GM12878 (cell line): ENCODE results near the gene SLIT1. TPM values are rescaled to one million over a fixed set of nuclear protein-coding genes. Genes with fewer than 3 reads are reported as not detected.

Experiments
- ATAC-seq: fragments of 200-7000 bp; cut with Tn5 transposase; 3 replicates; pipeline ENCODE4 v1.9.1; 2020; ENCODE audit warnings: mild to moderate bottlenecking, moderate library complexity
- BruUV-seq: library from RNA; stranded (reverse); fragments of 400-500 nt; replicated peaks from 2 replicates; lab custom pipeline; 2021; lab: Mats Ljungman, UMichigan
- CTCF ChIA-PET: fragments of 300-600 bp; sonication (Branson Sonifier 250); formaldehyde crosslinking; extraction: SDS; loops from one replicate; lab custom pipeline; 2021; ENCODE audit warnings: inconsistent platforms; lab: Yijun Ruan, JAX
- POLR2A ChIA-PET: fragments of 350-600 bp; formaldehyde crosslinking; extraction: SDS; loops from one replicate; lab custom pipeline; 2021; ENCODE audit warnings: inconsistent platforms; lab: Charles Lee
- RAD21 ChIA-PET: fragments of 300-600 bp; sonication (Branson Sonifier 250); formaldehyde crosslinking; loops from one replicate; lab custom pipeline; 2023; ENCODE audit warnings: antibody characterized with exemption; ENCODE audit not compliant: unreplicated experiment; lab: Charles Lee
- SMC1A ChIA-PET: fragments of 300-600 bp; sonication (Branson Sonifier 250); formaldehyde crosslinking; loops from one replicate; lab custom pipeline; 2023; ENCODE audit not compliant: unreplicated experiment, uncharacterized antibody; lab: Charles Lee
- DNase-seq: peaks from one replicate; pipeline ENCODE4 v3.0.0-alpha.2; 2011; ENCODE audit warnings: low read depth, low spot score
- FAIRE-seq: peaks from 3 replicates; lab custom pipeline; 2011; peaks lifted over from hg19 to GRCh38; lab: Jason Lieb, UNC
- H2AFZ ChIP-seq: 2 replicates; pipeline ENCODE4 v1.6.0; 2011; ENCODE audit warnings: low read depth, low read length, control low read depth; ENCODE audit not compliant: control insufficient read depth
- H3K27ac ChIP-seq: 2 replicates; pipeline ENCODE4 v1.5.1; 2011; ENCODE audit warnings: control low read depth; ENCODE audit not compliant: control insufficient read depth, insufficient read depth
- H3K27me3 ChIP-seq, 2 experiments: replicated peaks in 1 of 2; 2 replicates each; pipeline versions ENCODE4 v1.6.0 to v1.6.1; 2011; ENCODE audit warnings: low read length in 1 of 2; ENCODE audit not compliant: control insufficient read depth in 2 of 2, insufficient read depth in 2 of 2
- H3K36me3 ChIP-seq, 2 experiments: 2 replicates each; pipeline ENCODE4 v1.5.1; 2011; ENCODE audit warnings: low read length in 1 of 2; ENCODE audit not compliant: control insufficient read depth in 2 of 2, insufficient read depth in 2 of 2
- H3K4me1 ChIP-seq: 2 replicates; pipeline ENCODE4 v1.6.1; 2011; ENCODE audit warnings: mild to moderate bottlenecking, low read length, moderate library complexity, mixed read lengths; ENCODE audit not compliant: control insufficient read depth, insufficient read depth
- H3K4me2 ChIP-seq: 2 replicates; pipeline ENCODE4 v1.6.0; 2011; ENCODE audit warnings: control low read depth; ENCODE audit not compliant: control insufficient read depth, insufficient read depth
- H3K4me3 ChIP-seq: fragments of 200-600 bp; sonication (generic); 2 replicates; pipeline ENCODE4 v1.5.1; 2016
- H3K79me2 ChIP-seq: 2 replicates; pipeline ENCODE4 v1.6.0; 2011; ENCODE audit warnings: low read length; ENCODE audit not compliant: control insufficient read depth, insufficient read depth
- H3K9ac ChIP-seq: 2 replicates; pipeline ENCODE4 v1.8.0; 2011; ENCODE audit warnings: low read length, control low read depth, mixed read lengths; ENCODE audit not compliant: control insufficient read depth, insufficient read depth
- H3K9me3 ChIP-seq: replicated peaks from 3 replicates; pipeline ENCODE4 v1.5.1; 2011; ENCODE audit warnings: mild to moderate bottlenecking, low read length; ENCODE audit not compliant: control insufficient read depth, insufficient read depth
- H4K20me1 ChIP-seq: 2 replicates; pipeline ENCODE4 v1.6.0; 2011; ENCODE audit not compliant: control insufficient read depth, insufficient read depth
- ATF7 ChIP-seq: fragments of 450-650 bp; IDR thresholded peaks from 2 replicates; pipeline ENCODE4 v1.6.1; 2016; ENCODE audit warnings: low read depth, mild to moderate bottlenecking
- BMI1 ChIP-seq: fragments of 450-650 bp; IDR thresholded peaks from 2 replicates; pipeline ENCODE4 v1.6.1; 2016; ENCODE audit warnings: mild to moderate bottlenecking, moderate library complexity, borderline replicate concordance
- CHD1 ChIP-seq: IDR thresholded peaks from 2 replicates; pipeline ENCODE4 v1.6.1; 2012; ENCODE audit warnings: low read depth, low read length, improper control_type of control experiment
- CHD2 ChIP-seq: IDR thresholded peaks from 2 replicates; pipeline ENCODE4 v1.6.1; 2011; ENCODE audit warnings: low read depth, low read length, improper control_type of control experiment, borderline replicate concordance
- ETV6 ChIP-seq, 2 experiments: fragments of 450-650 bp in 1 of 2; IDR thresholded peaks in 1 of 2; conservative IDR thresholded peaks in 1 of 2; 2 replicates each; pipeline ENCODE4 v1.6.1; 2014; ENCODE audit warnings: antibody characterized with exemption in 1 of 2, borderline replicate concordance in 1 of 2, low read depth in 1 of 2, mild to moderate bottlenecking in 1 of 2, moderate library complexity in 1 of 2
- IKZF1 ChIP-seq: fragments of 450-650 bp; conservative IDR thresholded peaks from 2 replicates; pipeline ENCODE4 v1.6.1; 2017; ENCODE audit warnings: antibody characterized with exemption, mild to moderate bottlenecking
- IKZF2 ChIP-seq, 2 experiments: fragments of 450-650 bp; IDR thresholded peaks; 2 replicates each; pipeline ENCODE4 v1.6.1; 2017; ENCODE audit warnings: mild to moderate bottlenecking in 2 of 2, moderate library complexity in 2 of 2
- PAX8 ChIP-seq: fragments of 450-650 bp; IDR thresholded peaks from 2 replicates; pipeline ENCODE4 v1.6.1; 2017; ENCODE audit warnings: mild to moderate bottlenecking, moderate library complexity
- SPI1 ChIP-seq: IDR thresholded peaks from 2 replicates; pipeline ENCODE4 v1.6.1; 2011; ENCODE audit warnings: low read depth, mild to moderate bottlenecking, low read length, moderate library complexity, borderline replicate concordance; ENCODE audit not compliant: insufficient read depth
- SRF ChIP-seq, 2 experiments: IDR thresholded peaks; 2 replicates each; pipeline ENCODE4 v1.6.1; 2011; ENCODE audit warnings: low read depth in 2 of 2, low read length in 2 of 2, mild to moderate bottlenecking in 1 of 2, moderate library complexity in 1 of 2
- YY1 ChIP-seq: IDR thresholded peaks from 2 replicates; pipeline ENCODE4 v1.6.1; 2011; ENCODE audit warnings: low read depth, mild to moderate bottlenecking, low read length
- ZBED1 ChIP-seq: IDR thresholded peaks from 2 replicates; pipeline ENCODE4 v1.6.1; 2016; ENCODE audit warnings: borderline replicate concordance
- ZBTB33 ChIP-seq: fragments of 450-650 bp; IDR thresholded peaks from 2 replicates; pipeline ENCODE4 v1.6.1; 2017; ENCODE audit warnings: mild to moderate bottlenecking
- WGBS: methylation state at CpG from one replicate; pipeline ENCODE4 v1.1.6; 2016; ENCODE audit warnings: low lambda C conversion rate; ENCODE audit not compliant: insufficient replicate concordance, insufficient coverage; ENCODE audit errors: missing lambda C conversion rate; 5-methylcytosine and 5-hydroxymethylcytosine counted together
- in situ Hi-C: fragments of 300-500 bp; cut with MboI; formaldehyde crosslinking; loops from 9 replicates; pipeline ENCODE4 v1.14.3; 2018; ENCODE audit warnings: mixed read lengths
- intact Hi-C: fragments of 100-400 bp; cut with micrococcal nuclease; formaldehyde crosslinking; loops from one replicate; pipeline ENCODE4 v1.14.2; 2022; ENCODE audit not compliant: unreplicated experiment
- polyA plus RNA-seq, 11 experiments: library from polyadenylated mRNA; depleted of rRNA in 4 of 11; unstranded in 6 of 11; stranded (reverse) in 5 of 11; fragments of >200 nt; fragmentation: Nextera tagmentation in 4 of 11; fragmentation: Illumina TruSeq in 1 of 11; extraction: Ambion mirVana in 4 of 11; extraction: Trizol in 1 of 11; gene quantifications; 1 replicate in 1 of 11; 2 replicates in 10 of 11; pipeline versions ENCODE4 v1.2.1 to v1.2.3, GENCODE V29; 2011 to 2016; ENCODE audit warnings: inconsistent platforms in 2 of 11, missing spikeins in 2 of 11, low read depth in 1 of 11
- total RNA-seq, 4 experiments: library from RNA; depleted of rRNA in 3 of 4; stranded (reverse); fragments of >200 nt in 3 of 4; fragmentation: Illumina TruSeq in 1 of 4; extraction: Trizol in 1 of 4; gene quantifications; 2 replicates each; pipeline versions ENCODE4 v1.2.1 to v1.2.3, GENCODE V29; 2013 to 2021
- TF ChIP-seq, protein P1 (sequence below): fragments of 450-650 bp; IDR thresholded peaks from 2 replicates; pipeline ENCODE4 v1.6.1; 2018; ENCODE audit warnings: mild to moderate bottlenecking, low read depth, moderate library complexity; ENCODE audit not compliant: partially characterized antibody
- TF ChIP-seq, protein P2 (sequence below): fragments of 150-350 bp; IDR thresholded peaks from 2 replicates; pipeline ENCODE4 v1.6.1; 2014; ENCODE audit warnings: mild to moderate bottlenecking, low read depth, low read length
- TF ChIP-seq, protein P3 (sequence below): fragments of 450-650 bp; IDR thresholded peaks from 2 replicates; pipeline ENCODE4 v1.6.1; 2017; ENCODE audit warnings: borderline replicate concordance

The SLIT1 gene
- total and polyA plus RNA-seq, 10 of the 15 experiments (the other 5 are each of a cell fraction or from before 2014, with no cell fraction given), result 0.04 to 0.19 (median 0.06) TPM; not detected in 4

DNA sequence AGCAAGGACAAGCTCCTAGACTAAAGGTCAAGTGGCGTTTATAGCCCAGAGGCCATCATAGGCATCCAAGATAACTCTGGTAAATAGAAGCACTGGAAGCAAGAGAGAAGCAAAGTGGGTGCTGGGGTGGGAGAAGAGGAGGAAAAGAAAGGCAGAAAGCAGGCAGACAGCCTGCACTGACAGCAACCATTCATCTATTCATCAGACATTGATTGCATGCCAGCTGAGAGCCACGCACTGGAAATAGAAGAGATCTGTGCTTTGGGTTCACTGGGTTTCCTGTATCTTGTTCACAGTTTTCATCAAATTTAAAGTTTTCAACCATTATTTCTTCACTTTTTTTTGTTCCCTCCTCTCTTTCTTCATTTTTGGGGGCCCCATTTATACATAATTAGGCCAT is 4.7 kb upstream of the SLIT1 start (continued):
- TF ChIP-seq, protein P1, sequence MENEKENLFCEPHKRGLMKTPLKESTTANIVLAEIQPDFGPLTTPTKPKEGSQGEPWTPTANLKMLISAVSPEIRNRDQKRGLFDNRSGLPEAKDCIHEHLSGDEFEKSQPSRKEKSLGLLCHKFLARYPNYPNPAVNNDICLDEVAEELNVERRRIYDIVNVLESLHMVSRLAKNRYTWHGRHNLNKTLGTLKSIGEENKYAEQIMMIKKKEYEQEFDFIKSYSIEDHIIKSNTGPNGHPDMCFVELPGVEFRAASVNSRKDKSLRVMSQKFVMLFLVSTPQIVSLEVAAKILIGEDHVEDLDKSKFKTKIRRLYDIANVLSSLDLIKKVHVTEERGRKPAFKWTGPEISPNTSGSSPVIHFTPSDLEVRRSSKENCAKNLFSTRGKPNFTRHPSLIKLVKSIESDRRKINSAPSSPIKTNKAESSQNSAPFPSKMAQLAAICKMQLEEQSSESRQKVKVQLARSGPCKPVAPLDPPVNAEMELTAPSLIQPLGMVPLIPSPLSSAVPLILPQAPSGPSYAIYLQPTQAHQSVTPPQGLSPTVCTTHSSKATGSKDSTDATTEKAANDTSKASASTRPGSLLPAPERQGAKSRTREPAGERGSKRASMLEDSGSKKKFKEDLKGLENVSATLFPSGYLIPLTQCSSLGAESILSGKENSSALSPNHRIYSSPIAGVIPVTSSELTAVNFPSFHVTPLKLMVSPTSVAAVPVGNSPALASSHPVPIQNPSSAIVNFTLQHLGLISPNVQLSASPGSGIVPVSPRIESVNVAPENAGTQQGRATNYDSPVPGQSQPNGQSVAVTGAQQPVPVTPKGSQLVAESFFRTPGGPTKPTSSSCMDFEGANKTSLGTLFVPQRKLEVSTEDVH, result no peak
- TF ChIP-seq ATF7, result no peak
- TF ChIP-seq CHD2, result no peak
- TF ChIP-seq, protein P2, sequence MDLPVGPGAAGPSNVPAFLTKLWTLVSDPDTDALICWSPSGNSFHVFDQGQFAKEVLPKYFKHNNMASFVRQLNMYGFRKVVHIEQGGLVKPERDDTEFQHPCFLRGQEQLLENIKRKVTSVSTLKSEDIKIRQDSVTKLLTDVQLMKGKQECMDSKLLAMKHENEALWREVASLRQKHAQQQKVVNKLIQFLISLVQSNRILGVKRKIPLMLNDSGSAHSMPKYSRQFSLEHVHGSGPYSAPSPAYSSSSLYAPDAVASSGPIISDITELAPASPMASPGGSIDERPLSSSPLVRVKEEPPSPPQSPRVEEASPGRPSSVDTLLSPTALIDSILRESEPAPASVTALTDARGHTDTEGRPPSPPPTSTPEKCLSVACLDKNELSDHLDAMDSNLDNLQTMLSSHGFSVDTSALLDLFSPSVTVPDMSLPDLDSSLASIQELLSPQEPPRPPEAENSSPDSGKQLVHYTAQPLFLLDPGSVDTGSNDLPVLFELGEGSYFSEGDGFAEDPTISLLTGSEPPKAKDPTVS, result no peak
- no peak for TF ChIP-seq IKZF2 (IDR thresholded peaks at IDR 0.05)
- TF ChIP-seq ZBED1, result no peak

DNA sequence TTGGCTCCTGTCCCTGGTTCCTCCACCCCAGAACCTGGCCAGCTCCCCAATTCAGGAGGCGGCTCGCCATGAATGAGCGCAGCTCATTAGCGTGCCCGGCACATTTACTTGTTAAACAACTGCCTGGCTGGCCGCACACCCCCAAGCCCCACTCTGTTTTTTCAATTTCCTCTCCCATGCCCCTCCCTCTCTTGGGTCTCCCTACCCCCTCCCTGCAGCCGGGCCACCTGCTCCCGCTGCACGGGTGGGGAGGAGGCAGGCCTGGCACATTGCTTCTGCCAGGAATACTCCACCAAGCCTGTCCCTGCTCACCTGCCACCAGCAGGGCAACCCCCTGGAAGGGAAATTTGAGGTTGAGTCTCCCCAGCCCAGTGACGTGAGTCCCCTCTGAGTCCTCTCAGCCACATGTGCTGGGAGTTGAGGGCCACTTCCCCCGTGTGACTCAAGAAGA is 2.5 kb upstream of the SLIT1 start:
- no peak for FAIRE-seq
- ATAC-seq, result peak; percentile 71
- WGBS, result 9% methylated on average over 8 of the region's 11 CpGs
- Histone ChIP-seq H2AFZ (no peak overlapping the region), H3K79me2 (no peaks in the 10 kb centered on the region), H3K36me3 (no peaks in the 10 kb centered on the region)
- in situ Hi-C loops, result no loop called here
- SMC1A ChIA-PET, result interaction anchor here (0.7 to 0.9 kb wide), 2 partner anchors 15 to 19 kb away, joined by 3 read pairs; no protein-coding TSS in a partner anchor
- POLR2A ChIA-PET, result no interaction called here
- CTCF ChIA-PET, result interaction anchor here (0.9 to 1.0 kb wide), 2 partner anchors 8 to 22 kb away, joined by 3 to 4 read pairs; no protein-coding TSS in a partner anchor
- TF ChIP-seq CHD1 (no peak), BMI1 (no peak), YY1 (no peak), ZBTB33 (no peak), IKZF1 (0 out of 2 replicates have a peak, but pooled peaks have one; percentile 14), SRF (IDR thresholded peaks at IDR 0.05; ENCODE audit: low read depth in 2 of 2, low read length in 2 of 2) (no peak), PAX8 (no peak), SPI1 (peak; percentile 37; the same call in 1 of the 2 replicates), ETV6 (conservative IDR thresholded peaks at IDR 0.05 in 1 of 2, IDR thresholded peaks at IDR 0.05 in 1 of 2; ENCODE audit: borderline replicate concordance in 1 of 2, low read depth in 1 of 2) (no peak)
- TF ChIP-seq, protein P3, sequence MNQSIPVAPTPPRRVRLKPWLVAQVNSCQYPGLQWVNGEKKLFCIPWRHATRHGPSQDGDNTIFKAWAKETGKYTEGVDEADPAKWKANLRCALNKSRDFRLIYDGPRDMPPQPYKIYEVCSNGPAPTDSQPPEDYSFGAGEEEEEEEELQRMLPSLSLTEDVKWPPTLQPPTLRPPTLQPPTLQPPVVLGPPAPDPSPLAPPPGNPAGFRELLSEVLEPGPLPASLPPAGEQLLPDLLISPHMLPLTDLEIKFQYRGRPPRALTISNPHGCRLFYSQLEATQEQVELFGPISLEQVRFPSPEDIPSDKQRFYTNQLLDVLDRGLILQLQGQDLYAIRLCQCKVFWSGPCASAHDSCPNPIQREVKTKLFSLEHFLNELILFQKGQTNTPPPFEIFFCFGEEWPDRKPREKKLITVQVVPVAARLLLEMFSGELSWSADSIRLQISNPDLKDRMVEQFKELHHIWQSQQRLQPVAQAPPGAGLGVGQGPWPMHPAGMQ, result no peak
- TF ChIP-seq, all 136 proteins: peak for 2
- no TSS peak for BruUV-seq
- no peak overlapping the region for H3K4me2 ChIP-seq
- DNase-seq, result no peak
- no peak overlapping the region for H3K4me3 ChIP-seq
- peaks cover 11 to 14% of the 10 kb centered on the region in 2 experiments for H3K27me3 ChIP-seq
- no peaks in the 10 kb centered on the region for H3K4me1 ChIP-seq
- H3K9ac ChIP-seq, result no peak overlapping the region
- no peaks in the 10 kb centered on the region for H3K9me3 ChIP-seq
- no peak overlapping the region for H3K27ac ChIP-seq
- RAD21 ChIA-PET, result interaction anchor here (0.6 kb wide), 1 partner anchor 789 kb away, joined by 3 read pairs; no protein-coding TSS in a partner anchor
- intact Hi-C loops, result no loop called here
- H4K20me1 ChIP-seq, result no peaks in the 10 kb centered on the region
